Measurements from ENCODE around the gene KCNIP2. TPM values are rescaled to one million over a fixed set of nuclear protein-coding genes. Genes with fewer than 3 reads are reported as not detected.

The KCNIP2 gene
- polyA plus RNA-seq, 1 of the 3 experiments (the other 2 are of a cell fraction): 1.0 TPM

- Histone ChIP-seq H3F3A (replicated peaks; ENCODE audit: insufficient read depth) (no peaks in the 10 kb centered on the region), H4K20me1 (ENCODE audit: insufficient read depth) (no peaks in the 10 kb centered on the region), H3K4me2 (no peak overlapping the region), H3K9me2 (no peaks in the 10 kb centered on the region), H3K9me3 (0 out of 2 replicates have a peak, but pooled peaks cover 3% of the 10 kb centered on the region), H3K9ac (no peak overlapping the region), H3K79me2 (ENCODE audit: insufficient read depth) (no peaks in the 10 kb centered on the region), H3K4me1 (ENCODE audit: control insufficient read depth in 1 of 2, insufficient read depth in 2 of 2, low read depth in 1 of 2, low read length in 1 of 2) (no peaks in the 10 kb centered on the region), H3K4me3 (ENCODE audit: low read depth in 2 of 2, low read length in 1 of 2) (no peak overlapping the region), H3K36me3 (replicated peaks in 1 of 2; ENCODE audit: control insufficient read depth in 1 of 2, insufficient read depth in 2 of 2, low read length in 1 of 2) (peaks cover 0 to 9% of the 10 kb centered on the region in 2 experiments), H3K27ac (ENCODE audit: low read depth in 2 of 2, low read length in 1 of 2) (no peak overlapping the region), H3K27me3 (ENCODE audit: insufficient read depth) (no peaks in the 10 kb centered on the region), H2AFZ (ENCODE audit: low read depth) (no peak overlapping the region)
- DNase-seq: no peak
- ChIA-PET POLR2A (no interaction called here), CTCF (interaction anchor here (1.2 to 18.9 kb wide), 5 partner anchors 13 to 217 kb away, joined by 3 to 169 read pairs (median 5); partner anchors contain the start of gene KCNIP2)
- no peak for TF ChIP-seq CHD2 (IDR thresholded peaks at IDR 0.05; ENCODE audit: low read length, partially characterized antibody)
- no peak for TF ChIP-seq RCOR1 (IDR thresholded peaks at IDR 0.05; ENCODE audit: low read length)
- no peak for TF ChIP-seq RAD21 (IDR thresholded peaks at IDR 0.05; ENCODE audit: low read length)
- TF ChIP-seq JUND (IDR thresholded peaks at IDR 0.05): peak; percentile 32; the same call in 1 of the 2 replicates
- TF ChIP-seq FOSL2 (IDR thresholded peaks at IDR 0.05; ENCODE audit: borderline replicate concordance, low read depth): peak; percentile 50; the same call in 1 of the 2 replicates
- no peak for TF ChIP-seq IRF3 (IDR thresholded peaks at IDR 0.05; ENCODE audit: low read depth, low read length)
Observed at GRCh38 chr10:101856626-101857025, 13.0 kb upstream of the KCNIP2 start.

GRCh38 chr10:101851411-101852116, 8.0 kb upstream of the KCNIP2 start:
- Histone ChIP-seq H3K27ac (ENCODE audit: low read depth in 2 of 2, low read length in 1 of 2) (no peak overlapping the region), H3K4me2 (no peak overlapping the region), H4K20me1 (ENCODE audit: insufficient read depth) (no peaks in the 10 kb centered on the region), H3K4me3 (ENCODE audit: low read depth in 2 of 2, low read length in 1 of 2) (no peak overlapping the region), H3K36me3 (replicated peaks in 1 of 2; ENCODE audit: control insufficient read depth in 1 of 2, insufficient read depth in 2 of 2, low read length in 1 of 2) (no peaks in the 10 kb centered on the region), H3K79me2 (ENCODE audit: insufficient read depth) (no peaks in the 10 kb centered on the region), H3K9me3 (no peaks in the 10 kb centered on the region), H3K9me2 (no peaks in the 10 kb centered on the region), H3K27me3 (ENCODE audit: insufficient read depth) (no peaks in the 10 kb centered on the region), H3K4me1 (ENCODE audit: control insufficient read depth in 1 of 2, insufficient read depth in 2 of 2, low read depth in 1 of 2, low read length in 1 of 2) (peaks cover 0 to 14% of the 10 kb centered on the region in 2 experiments; a peak in 1 of 4 replicates), H2AFZ (ENCODE audit: low read depth) (no peak overlapping the region), H3F3A (replicated peaks; ENCODE audit: insufficient read depth) (no peaks in the 10 kb centered on the region), H3K9ac (no peak overlapping the region)
- TF ChIP-seq MAX (IDR thresholded peaks at IDR 0.05; ENCODE audit: low read depth): no peak
- TF ChIP-seq TCF12 (IDR thresholded peaks at IDR 0.05): no peak
- ChIA-PET POLR2A (no interaction called here), CTCF (interaction anchor here (1.1 to 18.9 kb wide), 2 partner anchors 8 to 158 kb away, joined by 3 to 169 read pairs; partner anchors contain the start of gene KCNIP2)
- no peak for DNase-seq
- WGBS (ENCODE audit: low lambda C conversion rate): 97% methylated on average over 3 of the region's 4 CpGs

- POLR2A ChIA-PET: no interaction called here
- no peak overlapping the region for H2AFZ ChIP-seq (ENCODE audit: low read depth)
- H3K9me2 ChIP-seq: no peaks in the 10 kb centered on the region
- H4K20me1 ChIP-seq (ENCODE audit: insufficient read depth): no peaks in the 10 kb centered on the region
- TF ChIP-seq SMC3 (IDR thresholded peaks at IDR 0.05; ENCODE audit: low read depth, low read length): no peak
- no peak for TF ChIP-seq MEF2A (IDR thresholded peaks at IDR 0.05; ENCODE audit: borderline replicate concordance, low read depth)
- TF ChIP-seq GATA2 (CRISPR knock-in tag; IDR thresholded peaks at IDR 0.05): no peak
- TF ChIP-seq FOSL2 (IDR thresholded peaks at IDR 0.05; ENCODE audit: borderline replicate concordance, low read depth): no peak
- no peak for TF ChIP-seq POLR2AphosphoS5 (IDR thresholded peaks at IDR 0.05; ENCODE audit: low read depth, low read length)
- no peak for TF ChIP-seq GABPA (IDR thresholded peaks at IDR 0.05; ENCODE audit: low read depth)
- no peak for TF ChIP-seq TCF12 (IDR thresholded peaks at IDR 0.05)
- TF ChIP-seq EZH2phosphoT487 (IDR thresholded peaks at IDR 0.05; ENCODE audit: borderline replicate concordance, low read depth): no peak
- no peak for TF ChIP-seq TEAD4 (IDR thresholded peaks at IDR 0.05; ENCODE audit: borderline replicate concordance, insufficient read depth)
- H3K4me3 ChIP-seq (ENCODE audit: low read depth in 2 of 2, low read length in 1 of 2): no peak overlapping the region
- peaks cover 0 to 2% of the 10 kb centered on the region in 2 experiments for H3K36me3 ChIP-seq (replicated peaks in 1 of 2; ENCODE audit: control insufficient read depth in 1 of 2, insufficient read depth in 2 of 2, low read length in 1 of 2)
- no peak for DNase-seq
- CTCF ChIA-PET: interaction anchor here (0.7 to 18.9 kb wide), 3 partner anchors 7 to 38 kb away, joined by 3 to 169 read pairs (median 4); partner anchors contain the start of gene KCNIP2
- peaks cover 0 to 14% of the 10 kb centered on the region in 2 experiments; a peak in 1 of 4 replicates for H3K4me1 ChIP-seq (ENCODE audit: control insufficient read depth in 1 of 2, insufficient read depth in 2 of 2, low read depth in 1 of 2, low read length in 1 of 2)
- WGBS (ENCODE audit: low lambda C conversion rate): 83% methylated on average over 3 of the region's 3 CpGs
- no peaks in the 10 kb centered on the region for H3K9me3 ChIP-seq
- no peaks in the 10 kb centered on the region for H3K27me3 ChIP-seq (ENCODE audit: insufficient read depth)
- H3K79me2 ChIP-seq (ENCODE audit: insufficient read depth): no peaks in the 10 kb centered on the region
- no peak overlapping the region for H3K27ac ChIP-seq (ENCODE audit: low read depth in 2 of 2, low read length in 1 of 2)
- H3K9ac ChIP-seq: no peak overlapping the region
- H3K4me2 ChIP-seq: no peak overlapping the region
- H3F3A ChIP-seq (replicated peaks; ENCODE audit: insufficient read depth): no peaks in the 10 kb centered on the region
Observed at GRCh38 chr10:101850749-101851148, 7.1 kb upstream of the KCNIP2 start.
